CD14-positive monocyte (primary cell): Measurements from ENCODE around the gene MAFF. TPM values are rescaled to one million over a fixed set of nuclear protein-coding genes. Genes with fewer than 3 reads are reported as not detected.

ENCODE experiments used
- DNase-seq, 3 donors: peaks; one replicate each; pipeline ENCODE4 v3.0.0-alpha.2; 2011 to 2022
- H2AFZ ChIP-seq: 2 replicates; pipeline ENCODE4 v1.6.0; 2012; ENCODE audit warnings: mild to moderate bottlenecking, low read depth, low read length, inconsistent platforms; ENCODE audit not compliant: insufficient read depth, poor library complexity, severe bottlenecking
- H3K27ac ChIP-seq, 2 donors: 1 replicate in 1 of 2; 2 replicates in 1 of 2; pipeline ENCODE4 v1.5.1; 2012 to 2013; ENCODE audit warnings: low read length in 2 of 2, control low read depth in 1 of 2, inconsistent platforms in 1 of 2, low read depth in 1 of 2, mild to moderate bottlenecking in 1 of 2
- H3K27me3 ChIP-seq, 2 donors: one replicate each; pipeline versions ENCODE4 v1.6.0 to v1.6.1; 2011 to 2013; ENCODE audit warnings: low read length in 2 of 2; ENCODE audit not compliant: control insufficient read depth in 2 of 2, insufficient read depth in 2 of 2
- H3K36me3 ChIP-seq, 2 donors: replicated peaks in 1 of 2; 1 replicate in 1 of 2; 2 replicates in 1 of 2; pipeline versions ENCODE4 v1.5.1 to v1.6.1; 2012 to 2013; ENCODE audit warnings: low read length in 2 of 2, control low read depth in 1 of 2, inconsistent platforms in 1 of 2, mild to moderate bottlenecking in 1 of 2; ENCODE audit not compliant: insufficient read depth in 2 of 2, control insufficient read depth in 1 of 2
- H3K4me1 ChIP-seq, 2 donors: 1 replicate in 1 of 2; 2 replicates in 1 of 2; pipeline versions ENCODE4 v1.5.1 to v1.6.1; 2012 to 2013; ENCODE audit warnings: low read length in 2 of 2, control low read depth in 1 of 2, inconsistent platforms in 1 of 2, mild to moderate bottlenecking in 1 of 2, moderate library complexity in 1 of 2; ENCODE audit not compliant: insufficient read depth in 2 of 2, control insufficient read depth in 1 of 2
- H3K4me2 ChIP-seq: replicated peaks from 2 replicates; pipeline ENCODE3; 2012; ENCODE audit warnings: low read length, moderate library complexity, mild to moderate bottlenecking; ENCODE audit not compliant: poor library complexity, severe bottlenecking; ENCODE audit errors: extremely low read depth
- H3K4me3 ChIP-seq, 3 experiments: fragments of 200-600 bp in 1 of 3; sonication (generic) in 1 of 3; replicated peaks in 1 of 3; 1 replicate in 2 of 3; 2 replicates in 1 of 3; pipeline ENCODE4 v1.5.1; 2011 to 2013; ENCODE audit warnings: low read length in 3 of 3, mild to moderate bottlenecking in 3 of 3, control low read depth in 2 of 3, low read depth in 2 of 3, inconsistent platforms in 1 of 3, moderate library complexity in 1 of 3
- H3K79me2 ChIP-seq: 2 replicates; pipeline ENCODE4 v1.6.0; 2012; ENCODE audit warnings: mild to moderate bottlenecking, control low read depth, inconsistent platforms, low read length, moderate library complexity; ENCODE audit not compliant: insufficient read depth
- H3K9ac ChIP-seq: 2 replicates; pipeline ENCODE4 v1.6.0; 2017; ENCODE audit warnings: low read length, mild to moderate bottlenecking; ENCODE audit not compliant: insufficient read depth, poor library complexity, severe bottlenecking
- H3K9me3 ChIP-seq, 2 donors: replicated peaks in 1 of 2; 1 replicate in 1 of 2; 2 replicates in 1 of 2; pipeline versions ENCODE4 v1.5.1 to v1.6.1; 2012 to 2013; ENCODE audit warnings: low read length in 2 of 2, control low read depth in 1 of 2; ENCODE audit not compliant: control insufficient read depth in 1 of 2, insufficient read depth in 1 of 2
- H4K20me1 ChIP-seq: 2 replicates; pipeline ENCODE4 v1.6.0; 2012; ENCODE audit warnings: mild to moderate bottlenecking, low read length, control low read depth, moderate library complexity; ENCODE audit not compliant: insufficient read depth
- H3K27ac Mint-ChIP-seq, 7 donors: one replicate each; pipeline ENCODE4 v1.8.0; 2020; ENCODE audit warnings: mild to moderate bottlenecking in 7 of 7, mixed read lengths in 7 of 7, moderate library complexity in 6 of 7, inconsistent platforms in 2 of 7
- H3K27me3 Mint-ChIP-seq, 3 donors: one replicate each; pipeline ENCODE4 v1.8.0; 2021 to 2022; ENCODE audit warnings: low read depth in 3 of 3, mild to moderate bottlenecking in 3 of 3, mixed read lengths in 3 of 3, moderate library complexity in 3 of 3, inconsistent platforms in 1 of 3
- H3K36me3 Mint-ChIP-seq, 2 donors: one replicate each; pipeline ENCODE4 v1.8.0; 2020; ENCODE audit warnings: mixed read lengths in 2 of 2, inconsistent platforms in 1 of 2, mild to moderate bottlenecking in 1 of 2
- H3K4me1 Mint-ChIP-seq: one replicate; pipeline ENCODE4 v1.8.0; 2020; ENCODE audit warnings: mild to moderate bottlenecking, mixed read lengths
- H3K4me3 Mint-ChIP-seq, 2 donors: one replicate each; pipeline ENCODE4 v1.8.0; 2020; ENCODE audit warnings: mild to moderate bottlenecking in 2 of 2, mixed read lengths in 2 of 2, moderate library complexity in 1 of 2
- H3K9me3 Mint-ChIP-seq, 7 donors: one replicate each; pipeline ENCODE4 v1.8.0; 2020 to 2022; ENCODE audit warnings: mixed read lengths in 7 of 7, mild to moderate bottlenecking in 6 of 7, moderate library complexity in 6 of 7, inconsistent platforms in 2 of 7
- WGBS: methylation state at CpG from one replicate; pipeline ENCODE4 v1.1.5; 2013; ENCODE audit warnings: missing lambda C conversion rate; ENCODE audit not compliant: insufficient coverage; 5-methylcytosine and 5-hydroxymethylcytosine counted together
- intact Hi-C, 2 donors: fragments of 100-400 bp; cut with micrococcal nuclease; formaldehyde crosslinking; loops; one replicate each; pipeline versions ENCODE4 v1.15.0 to v1.15.1; 2023
- polyA plus RNA-seq, 3 donors: library from polyadenylated mRNA; depleted of rRNA in 1 of 3; unstranded in 2 of 3; stranded (reverse) in 1 of 3; fragments of 300-500 nt in 2 of 3; fragments of >200 nt in 1 of 3; fragmentation: Illumina TruSeq in 2 of 3; gene quantifications; 1 replicate in 2 of 3; 2 replicates in 1 of 3; pipeline ENCODE4 v1.2.3, GENCODE V29; 2012 to 2021
- TF ChIP-seq, protein P1 (sequence below): fragments of 200-600 bp; IDR thresholded peaks from one replicate; pipeline ENCODE4 v1.8.0; 2022; ENCODE audit warnings: antibody characterized with exemption, mild to moderate bottlenecking

The MAFF gene
- polyA plus RNA-seq, 3 donors: 1.5 to 67.3 (median 2.0) TPM

DNA sequence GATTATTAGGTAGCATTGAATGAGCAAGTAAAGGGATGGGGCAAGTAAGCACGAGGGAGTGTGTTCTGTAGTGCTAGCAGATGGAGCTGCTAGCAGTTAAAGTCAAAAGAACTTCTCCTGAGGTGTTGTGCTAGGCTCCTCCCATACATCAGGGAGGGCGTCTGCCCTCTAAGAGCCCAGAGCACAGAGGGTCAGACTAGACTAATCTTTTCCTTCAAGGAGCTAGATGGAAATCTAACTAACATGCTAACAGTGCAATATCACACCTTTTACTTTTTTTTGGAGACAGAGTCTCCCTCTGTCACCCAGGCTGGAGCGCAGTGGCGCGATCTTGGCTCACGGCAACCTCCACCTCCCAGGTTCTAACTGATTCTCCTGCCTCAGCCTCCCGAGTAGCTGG is 17.0 kb upstream of the MAFF start:
- H3K79me2 ChIP-seq: no peaks in the 10 kb centered on the region
- Mint-ChIP-seq H3K27me3 (peaks cover 0 to 2% (median 1%) of the 10 kb centered on the region in 3 donors), H3K27ac (no peak overlapping the region), H3K4me1 (peaks cover 24% of the 10 kb centered on the region), H3K9me3 (peaks cover 0 to 2% (median 0%) of the 10 kb centered on the region in 7 donors), H3K4me3 (no peak overlapping the region), H3K36me3 (no peaks in the 10 kb centered on the region)
- 94% methylated on average over 5 of the region's 7 CpGs for WGBS
- H3K27ac ChIP-seq: no peak overlapping the region
- no peak overlapping the region for H2AFZ ChIP-seq
- H3K4me1 ChIP-seq: peaks cover 17 to 26% of the 10 kb centered on the region in 2 donors
- no peaks in the 10 kb centered on the region for H3K36me3 ChIP-seq
- H3K9ac ChIP-seq: no peak overlapping the region
- TF ChIP-seq, protein P1, sequence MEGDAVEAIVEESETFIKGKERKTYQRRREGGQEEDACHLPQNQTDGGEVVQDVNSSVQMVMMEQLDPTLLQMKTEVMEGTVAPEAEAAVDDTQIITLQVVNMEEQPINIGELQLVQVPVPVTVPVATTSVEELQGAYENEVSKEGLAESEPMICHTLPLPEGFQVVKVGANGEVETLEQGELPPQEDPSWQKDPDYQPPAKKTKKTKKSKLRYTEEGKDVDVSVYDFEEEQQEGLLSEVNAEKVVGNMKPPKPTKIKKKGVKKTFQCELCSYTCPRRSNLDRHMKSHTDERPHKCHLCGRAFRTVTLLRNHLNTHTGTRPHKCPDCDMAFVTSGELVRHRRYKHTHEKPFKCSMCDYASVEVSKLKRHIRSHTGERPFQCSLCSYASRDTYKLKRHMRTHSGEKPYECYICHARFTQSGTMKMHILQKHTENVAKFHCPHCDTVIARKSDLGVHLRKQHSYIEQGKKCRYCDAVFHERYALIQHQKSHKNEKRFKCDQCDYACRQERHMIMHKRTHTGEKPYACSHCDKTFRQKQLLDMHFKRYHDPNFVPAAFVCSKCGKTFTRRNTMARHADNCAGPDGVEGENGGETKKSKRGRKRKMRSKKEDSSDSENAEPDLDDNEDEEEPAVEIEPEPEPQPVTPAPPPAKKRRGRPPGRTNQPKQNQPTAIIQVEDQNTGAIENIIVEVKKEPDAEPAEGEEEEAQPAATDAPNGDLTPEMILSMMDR: no peak
- no peaks in the 10 kb centered on the region for H3K27me3 ChIP-seq
- intact Hi-C loops: no loop called here
- no peak overlapping the region for H3K4me2 ChIP-seq
- no peaks in the 10 kb centered on the region for H4K20me1 ChIP-seq
- H3K9me3 ChIP-seq: no peaks in the 10 kb centered on the region
- no peak for DNase-seq
- H3K4me3 ChIP-seq: no peak overlapping the region

DNA sequence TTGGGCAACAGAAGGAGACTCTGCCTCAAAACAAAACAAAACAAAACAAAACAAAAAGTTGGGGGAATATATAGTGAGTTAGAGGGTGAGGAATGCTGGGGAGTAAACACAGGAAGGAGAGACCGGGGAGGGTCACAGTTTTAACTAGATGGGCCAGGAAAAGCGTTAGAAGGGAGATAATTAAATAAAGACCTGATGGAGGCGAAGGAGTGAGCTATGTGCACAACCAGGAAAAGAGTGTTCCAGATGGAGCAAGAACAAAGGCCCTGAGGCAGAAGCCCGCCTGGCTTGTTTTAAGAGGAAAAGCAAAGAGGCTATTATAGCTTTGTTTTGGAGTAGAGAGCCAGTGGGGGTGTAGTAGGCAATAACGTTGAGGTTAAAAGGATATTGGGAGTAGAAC is 15.4 kb upstream of the MAFF start:
- Histone ChIP-seq H3K36me3 (no peaks in the 10 kb centered on the region), H3K9me3 (no peaks in the 10 kb centered on the region), H3K9ac (no peak overlapping the region), H3K79me2 (no peaks in the 10 kb centered on the region), H3K27me3 (no peaks in the 10 kb centered on the region), H2AFZ (no peak overlapping the region), H3K27ac (no peak overlapping the region), H3K4me2 (no peak overlapping the region), H4K20me1 (no peaks in the 10 kb centered on the region), H3K4me3 (no peak overlapping the region), H3K4me1 (peaks cover under 1 to 9% of the 10 kb centered on the region in 2 donors)
- intact Hi-C loops: no loop called here
- H3K9me3 Mint-ChIP-seq: peaks cover 0 to under 1% (median 0%) of the 10 kb centered on the region in 7 donors
- TF ChIP-seq, protein P1: no peak
- DNase-seq: no peak
- H3K4me1 Mint-ChIP-seq: peaks cover 7% of the 10 kb centered on the region
- no peak overlapping the region for H3K4me3 Mint-ChIP-seq
- 80% methylated on average over 5 of the region's 5 CpGs for WGBS
- no peaks in the 10 kb centered on the region for H3K36me3 Mint-ChIP-seq
- H3K27ac Mint-ChIP-seq: no peak overlapping the region
- peaks cover 0 to 2% (median 1%) of the 10 kb centered on the region in 3 donors for H3K27me3 Mint-ChIP-seq
